B cell (primary cell): Measurements from ENCODE around the gene DDIT4. TPM values are rescaled to one million over a fixed set of nuclear protein-coding genes. Genes with fewer than 3 reads are reported as not detected.
A peak's percentile ranks its signal among the peaks of the same experiment; 100 is the strongest.

ENCODE experiments used
- ATAC-seq: fragments of 200-7000 bp; cut with Tn5 transposase; one replicate; pipeline ENCODE4 v1.10.0; 2021; ENCODE audit warnings: low read depth, mild to moderate bottlenecking, moderate number of reproducible peaks, moderate library complexity
- CTCF ChIA-PET: fragments of 350-600 bp; sonication (Branson Sonifier 250); formaldehyde crosslinking; loops from one replicate; lab custom pipeline; 2021; ENCODE audit warnings: antibody characterized with exemption, inconsistent platforms; lab: Charles Lee
- POLR2A ChIA-PET: fragments of 350-600 bp; sonication (Branson Sonifier 250); formaldehyde crosslinking; loops from one replicate; lab custom pipeline; 2021; ENCODE audit warnings: antibody characterized with exemption; lab: Charles Lee
- DNase-seq: peaks from one replicate; pipeline ENCODE4 v3.0.0; 2013
- H2AFZ ChIP-seq: 2 replicates; pipeline ENCODE4 v1.6.1; 2012; ENCODE audit warnings: mild to moderate bottlenecking, low read depth, low read length; ENCODE audit not compliant: insufficient read depth, poor library complexity, severe bottlenecking
- H3K27ac ChIP-seq, 2 donors: 1 replicate in 1 of 2; 2 replicates in 1 of 2; pipeline ENCODE4 v1.5.1; 2012 to 2013; ENCODE audit warnings: low read length in 2 of 2, mild to moderate bottlenecking in 2 of 2, moderate library complexity in 1 of 2
- H3K27me3 ChIP-seq, 4 experiments: fragments of 200-600 bp in 1 of 4; sonication (generic) in 1 of 4; replicated peaks in 1 of 4; 1 replicate in 2 of 4; 2 replicates in 2 of 4; pipeline versions ENCODE4 v1.6.1 to v1.7.0; 2013 to 2016; ENCODE audit warnings: low read length in 3 of 4, mild to moderate bottlenecking in 2 of 4, mixed read lengths in 1 of 4, moderate library complexity in 1 of 4; ENCODE audit not compliant: insufficient read depth in 4 of 4, control insufficient read depth in 3 of 4; ENCODE audit errors: control extremely low read depth in 1 of 4
- H3K36me3 ChIP-seq, 2 experiments: replicated peaks in 1 of 2; 1 replicate in 1 of 2; 2 replicates in 1 of 2; pipeline versions ENCODE4 v1.6.1 to v1.7.1; 2013; ENCODE audit warnings: low read length in 1 of 2; ENCODE audit not compliant: insufficient read depth in 2 of 2, control insufficient read depth in 1 of 2; ENCODE audit errors: control extremely low read depth in 1 of 2, extremely low read depth in 1 of 2
- H3K4me1 ChIP-seq, 2 donors: fragments of 200-600 bp in 1 of 2; sonication (generic) in 1 of 2; 1 replicate in 1 of 2; 2 replicates in 1 of 2; pipeline versions ENCODE4 v1.5.1 to v1.6.1; 2013 to 2017; ENCODE audit warnings: low read length in 2 of 2; ENCODE audit not compliant: control insufficient read depth in 2 of 2, insufficient read depth in 2 of 2
- H3K4me2 ChIP-seq: replicated peaks from 2 replicates; pipeline ENCODE3; 2012; ENCODE audit warnings: mild to moderate bottlenecking, low read depth, low read length; ENCODE audit not compliant: poor library complexity, severe bottlenecking
- H3K4me3 ChIP-seq, 5 experiments: fragments of 200-600 bp in 1 of 5; sonication (generic) in 1 of 5; 1 replicate in 3 of 5; 2 replicates in 2 of 5; pipeline versions ENCODE4 v1.5.1 to v1.7.0; 2011 to 2016; ENCODE audit warnings: low read length in 4 of 5, mild to moderate bottlenecking in 4 of 5, low read depth in 2 of 5, control low read depth in 1 of 5, moderate library complexity in 1 of 5; ENCODE audit not compliant: insufficient read depth in 1 of 5; ENCODE audit errors: control extremely low read depth in 1 of 5, extremely low read depth in 1 of 5
- H3K79me2 ChIP-seq: fragments of 200-600 bp; sonication (generic); one replicate; pipeline ENCODE4 v1.6.0; 2016; ENCODE audit warnings: low read length; ENCODE audit not compliant: control insufficient read depth, insufficient read depth
- H3K9ac ChIP-seq: fragments of 200-600 bp; sonication (generic); 2 replicates; pipeline ENCODE4 v1.6.1; 2017; ENCODE audit warnings: mild to moderate bottlenecking, low read length, moderate library complexity
- H3K9me3 ChIP-seq, 3 donors: one replicate each; pipeline versions ENCODE4 v1.6.1 to v1.7.1; 2013; ENCODE audit warnings: low read length in 2 of 3; ENCODE audit not compliant: control insufficient read depth in 2 of 3, insufficient read depth in 1 of 3; ENCODE audit errors: control extremely low read depth in 1 of 3
- H4K20me1 ChIP-seq: 2 replicates; pipeline ENCODE4 v1.6.0; 2012; ENCODE audit warnings: mild to moderate bottlenecking, low read length; ENCODE audit not compliant: insufficient read depth, control insufficient read depth, poor library complexity, severe bottlenecking
- H3K27ac Mint-ChIP-seq: one replicate; pipeline ENCODE4 v1.8.0; 2021; ENCODE audit warnings: mixed read lengths
- H3K27me3 Mint-ChIP-seq: one replicate; pipeline ENCODE4 v1.8.0; 2021; ENCODE audit warnings: mixed read lengths
- H3K4me1 Mint-ChIP-seq: one replicate; pipeline ENCODE4 v1.8.0; 2021; ENCODE audit warnings: mixed read lengths
- H3K4me3 Mint-ChIP-seq: one replicate; pipeline ENCODE4 v1.8.0; 2021; ENCODE audit warnings: mixed read lengths
- H3K9me3 Mint-ChIP-seq: one replicate; pipeline ENCODE4 v1.8.0; 2022; ENCODE audit warnings: mixed read lengths; ENCODE audit not compliant: insufficient read depth
- EZH2 ChIP-seq: IDR thresholded peaks from 2 replicates; pipeline ENCODE4 v1.6.1; 2012; ENCODE audit warnings: borderline replicate concordance, low read depth, mild to moderate bottlenecking, moderate library complexity, low read length; ENCODE audit not compliant: insufficient read depth, poor library complexity, severe bottlenecking
- WGBS: methylation state at CpG from one replicate; pipeline ENCODE4 v1.1.5; 2013; ENCODE audit warnings: missing lambda C conversion rate; ENCODE audit not compliant: insufficient coverage; 5-methylcytosine and 5-hydroxymethylcytosine counted together
- intact Hi-C: fragments of 100-400 bp; cut with micrococcal nuclease; formaldehyde crosslinking; loops from one replicate; pipeline ENCODE4 v1.10.0; 2022
- polyA plus RNA-seq: library from polyadenylated mRNA; depleted of rRNA; stranded (reverse); fragments of >200 nt; gene quantifications from 2 replicates; pipeline ENCODE4 v1.2.3, GENCODE V29; 2012
- total RNA-seq, 2 donors: library from RNA; stranded (reverse); fragments of 120-200 nt in 1 of 2; gene quantifications; 1 replicate in 1 of 2; 2 replicates in 1 of 2; pipeline versions ENCODE4 v1.2.3 to v1.2.4, GENCODE V29; 2013 to 2022
- TF ChIP-seq, protein P1 (sequence below): fragments of 200-600 bp; IDR thresholded peaks from one replicate; pipeline ENCODE4 v1.8.0; 2022; ENCODE audit warnings: antibody characterized with exemption, mild to moderate bottlenecking

DDIT4 gene
- total and polyA plus RNA-seq, 2 donors (not counting 1 experiment from before 2014, with no cell fraction given), result 102 to 110 TPM

DNA sequence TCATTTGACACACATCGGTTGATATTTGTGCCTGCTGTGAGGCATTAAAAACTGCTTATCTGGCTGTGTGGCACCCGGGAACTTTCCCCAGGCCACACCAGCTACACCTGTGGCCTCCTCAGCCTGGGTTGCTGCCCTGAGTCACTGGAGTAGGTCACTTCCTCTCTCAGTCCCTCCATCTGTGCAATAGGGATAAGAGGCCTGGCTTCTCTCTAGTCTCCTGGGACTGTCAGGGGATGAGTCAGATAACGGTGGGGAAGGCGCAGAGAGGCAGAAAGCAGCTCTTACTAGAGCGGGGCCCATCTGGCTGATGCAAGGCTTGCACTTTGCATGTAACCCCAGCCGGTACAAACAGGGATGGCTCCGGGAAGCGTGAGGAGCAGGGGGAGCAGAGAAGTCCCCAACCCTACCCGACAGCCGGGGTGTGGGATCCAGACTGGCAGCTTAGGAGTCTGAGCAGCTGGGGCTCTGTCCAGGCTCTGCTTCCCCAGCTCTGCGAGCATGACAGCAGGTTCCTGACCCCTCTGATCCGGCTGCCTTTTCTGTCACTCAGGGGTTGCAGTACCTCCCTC is 47.0 kb downstream of the DDIT4 start:
- H3K4me1 Mint-ChIP-seq, result peaks cover 83% of the 10 kb centered on the region
- Histone ChIP-seq H3K27me3 (no peaks in the 10 kb centered on the region), H3K4me2 (peak overlapping the region; percentile 95), H3K9me3 (no peaks in the 10 kb centered on the region), H4K20me1 (no peaks in the 10 kb centered on the region), H3K36me3 (no peaks in the 10 kb centered on the region), H3K79me2 (peaks cover 4% of the 10 kb centered on the region), H2AFZ (no peak overlapping the region), H3K27ac (peak overlapping the region; percentile 94 to 95), H3K9ac (peak overlapping the region; percentile 15), H3K4me3 (no peak overlapping the region), H3K4me1 (peaks cover 77 to 88% of the 10 kb centered on the region in 2 donors)
- ChIA-PET POLR2A (interaction anchor here (0.6 to 6.6 kb wide), 18 partner anchors 10 to 1452 kb away, joined by 3 to 140 read pairs (median 10); partner anchors contain the start of genes ANAPC16, ASCC1 and DDIT4), CTCF (interaction anchor here (0.6 to 6.8 kb wide), 18 partner anchors 9 to 199 kb away, joined by 3 to 128 read pairs (median 4); partner anchors contain the start of gene DDIT4)
- ATAC-seq (peak; percentile 74), DNase-seq (peak; percentile 88)
- H3K27me3 Mint-ChIP-seq, result no peaks in the 10 kb centered on the region
- 2% methylated on average over 11 of the region's 12 CpGs for WGBS
- TF ChIP-seq, protein P1, sequence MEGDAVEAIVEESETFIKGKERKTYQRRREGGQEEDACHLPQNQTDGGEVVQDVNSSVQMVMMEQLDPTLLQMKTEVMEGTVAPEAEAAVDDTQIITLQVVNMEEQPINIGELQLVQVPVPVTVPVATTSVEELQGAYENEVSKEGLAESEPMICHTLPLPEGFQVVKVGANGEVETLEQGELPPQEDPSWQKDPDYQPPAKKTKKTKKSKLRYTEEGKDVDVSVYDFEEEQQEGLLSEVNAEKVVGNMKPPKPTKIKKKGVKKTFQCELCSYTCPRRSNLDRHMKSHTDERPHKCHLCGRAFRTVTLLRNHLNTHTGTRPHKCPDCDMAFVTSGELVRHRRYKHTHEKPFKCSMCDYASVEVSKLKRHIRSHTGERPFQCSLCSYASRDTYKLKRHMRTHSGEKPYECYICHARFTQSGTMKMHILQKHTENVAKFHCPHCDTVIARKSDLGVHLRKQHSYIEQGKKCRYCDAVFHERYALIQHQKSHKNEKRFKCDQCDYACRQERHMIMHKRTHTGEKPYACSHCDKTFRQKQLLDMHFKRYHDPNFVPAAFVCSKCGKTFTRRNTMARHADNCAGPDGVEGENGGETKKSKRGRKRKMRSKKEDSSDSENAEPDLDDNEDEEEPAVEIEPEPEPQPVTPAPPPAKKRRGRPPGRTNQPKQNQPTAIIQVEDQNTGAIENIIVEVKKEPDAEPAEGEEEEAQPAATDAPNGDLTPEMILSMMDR, result no peak
- H3K4me3 Mint-ChIP-seq, result peak overlapping the region; percentile 88
- H3K9me3 Mint-ChIP-seq, result no peaks in the 10 kb centered on the region
- intact Hi-C loops, result loop anchor here (1.0 kb wide), 6 partner anchors 11 to 102 kb away; partner anchors contain the start of gene DDIT4
- H3K27ac Mint-ChIP-seq, result peak overlapping the region; percentile 99

DNA sequence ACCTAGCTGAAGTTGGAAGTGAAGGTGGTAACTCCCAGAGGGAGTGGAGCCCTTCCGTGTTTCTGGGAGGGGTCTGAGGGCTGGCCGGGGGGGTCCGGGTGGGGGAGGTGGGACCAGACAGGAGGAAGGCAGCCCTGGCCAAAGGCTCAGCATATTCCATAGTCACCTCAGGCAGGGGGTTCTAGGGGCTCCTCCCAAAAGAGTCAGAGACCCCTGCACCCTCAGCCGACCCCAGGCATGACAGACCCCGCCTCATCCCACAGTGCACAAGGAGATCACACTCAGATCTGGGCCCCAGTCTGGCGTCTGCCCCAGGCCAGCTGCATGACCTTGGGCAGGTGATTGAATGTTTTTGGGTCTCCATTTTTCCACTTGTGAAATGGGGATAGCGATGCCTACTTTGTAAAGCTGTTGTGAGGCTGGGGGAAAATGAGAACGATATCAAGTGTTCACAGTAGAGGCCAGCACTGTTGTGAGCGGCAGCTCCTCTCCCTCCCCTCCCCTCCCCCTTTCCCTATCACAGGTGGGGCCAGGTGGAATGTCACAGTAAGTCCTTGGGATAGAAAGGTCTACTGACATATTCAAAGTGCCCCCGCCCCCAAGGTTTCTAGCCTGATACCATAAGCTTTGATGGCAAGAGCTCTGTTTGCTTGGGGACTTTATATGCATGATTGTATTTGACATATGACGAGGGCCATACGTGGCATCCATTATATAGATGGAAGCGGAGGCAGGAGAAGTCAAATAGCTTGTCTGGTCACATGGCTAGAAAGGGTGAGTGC is 47.7 kb downstream of the DDIT4 start:
- peak overlapping the region; percentile 99 for H3K27ac Mint-ChIP-seq
- CTCF ChIA-PET, result interaction anchor here (0.6 to 6.8 kb wide), 15 partner anchors 8 to 199 kb away, joined by 3 to 128 read pairs (median 5); partner anchors contain the start of gene DDIT4
- intact Hi-C loops, result no loop called here
- peak overlapping the region; percentile 88 for H3K4me3 Mint-ChIP-seq
- no peaks in the 10 kb centered on the region for H3K9me3 ChIP-seq
- TF ChIP-seq, protein P1, result no peak
- no peak for TF ChIP-seq EZH2
- H3K27me3 ChIP-seq, result no peaks in the 10 kb centered on the region
- H3K9ac ChIP-seq, result no peak overlapping the region
- peaks cover 70 to 81% of the 10 kb centered on the region in 2 donors for H3K4me1 ChIP-seq
- DNase-seq (peak; percentile 27), ATAC-seq (no peak)
- peaks cover 79% of the 10 kb centered on the region for H3K4me1 Mint-ChIP-seq
- H3K9me3 Mint-ChIP-seq, result no peaks in the 10 kb centered on the region
- H3K79me2 ChIP-seq, result peaks cover 4% of the 10 kb centered on the region
- no peak overlapping the region for H3K4me3 ChIP-seq
- H4K20me1 ChIP-seq, result no peaks in the 10 kb centered on the region
- peak overlapping the region; percentile 94 to 95 for H3K27ac ChIP-seq
- no peaks in the 10 kb centered on the region for H3K36me3 ChIP-seq
- WGBS, result 56% methylated on average over 6 of the region's 13 CpGs
- no peak overlapping the region for H2AFZ ChIP-seq
- no peaks in the 10 kb centered on the region for H3K27me3 Mint-ChIP-seq
- POLR2A ChIA-PET, result interaction anchor here (1.3 to 6.6 kb wide), 13 partner anchors 9 to 234 kb away, joined by 3 to 140 read pairs (median 13); partner anchors contain the start of genes ANAPC16, ASCC1 and DDIT4
- peak overlapping the region; percentile 95 for H3K4me2 ChIP-seq
